NCI-H1048 (cell line): ENCODE data around the gene SH3BP5L.

Experiments
- DNase-seq: peaks from one replicate; lab custom pipeline; 2025; lab: John Stamatoyannopoulos, UW

SH3BP5L gene

GRCh38 chr1:248825573-248825908, 174 bp downstream of the SH3BP5L start:
- DNase-seq: no peak

DNA sequence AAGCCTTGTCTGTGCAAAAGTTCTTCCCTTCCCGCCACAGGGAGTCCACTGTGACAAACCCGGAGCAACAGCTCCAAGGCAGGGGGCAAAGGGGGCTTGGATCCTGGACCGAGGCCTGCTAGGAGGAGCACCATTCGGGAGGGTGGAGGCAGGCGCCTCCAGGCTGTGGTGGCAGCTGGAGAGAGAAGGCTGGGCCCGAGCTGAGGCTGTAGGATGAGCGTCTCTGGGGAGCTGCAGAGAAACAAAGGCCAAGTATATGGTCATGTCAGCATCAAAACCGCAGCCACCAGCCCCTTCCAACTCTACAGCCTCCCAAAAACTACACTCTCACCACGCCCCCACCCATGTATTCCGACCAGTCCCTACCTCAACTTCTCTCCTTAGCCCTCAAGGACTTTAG, 579 bp downstream of the SH3BP5L start:
- no peak for DNase-seq

GRCh38 chr1:248824701-248825100, 1.0 kb downstream of the SH3BP5L start:
- DNase-seq: no peak

- no peak for DNase-seq
Observed at GRCh38 chr1:248824301-248824700, 1.4 kb downstream of the SH3BP5L start.

GRCh38 chr1:248823517-248824001, 2.2 kb downstream of the SH3BP5L start:
- DNase-seq: no peak

- DNase-seq: no peak
Observed at GRCh38 chr1:248822148-248823032, 3.3 kb downstream of the SH3BP5L start.

- DNase-seq: no peak
Observed at GRCh38 chr1:248821641-248822040, 4.1 kb downstream of the SH3BP5L start.

GRCh38 chr1:248821101-248821500, 4.6 kb downstream of the SH3BP5L start:
- DNase-seq: no peak

- DNase-seq: no peak
Observed at GRCh38 chr1:248820041-248820585, 5.6 kb downstream of the SH3BP5L start.

- DNase-seq: no peak
Observed at GRCh38 chr1:248818505-248819374, 7.0 kb downstream of the SH3BP5L start.

- no peak for DNase-seq
Observed at GRCh38 chr1:248817065-248817464, 8.7 kb downstream of the SH3BP5L start.

DNA sequence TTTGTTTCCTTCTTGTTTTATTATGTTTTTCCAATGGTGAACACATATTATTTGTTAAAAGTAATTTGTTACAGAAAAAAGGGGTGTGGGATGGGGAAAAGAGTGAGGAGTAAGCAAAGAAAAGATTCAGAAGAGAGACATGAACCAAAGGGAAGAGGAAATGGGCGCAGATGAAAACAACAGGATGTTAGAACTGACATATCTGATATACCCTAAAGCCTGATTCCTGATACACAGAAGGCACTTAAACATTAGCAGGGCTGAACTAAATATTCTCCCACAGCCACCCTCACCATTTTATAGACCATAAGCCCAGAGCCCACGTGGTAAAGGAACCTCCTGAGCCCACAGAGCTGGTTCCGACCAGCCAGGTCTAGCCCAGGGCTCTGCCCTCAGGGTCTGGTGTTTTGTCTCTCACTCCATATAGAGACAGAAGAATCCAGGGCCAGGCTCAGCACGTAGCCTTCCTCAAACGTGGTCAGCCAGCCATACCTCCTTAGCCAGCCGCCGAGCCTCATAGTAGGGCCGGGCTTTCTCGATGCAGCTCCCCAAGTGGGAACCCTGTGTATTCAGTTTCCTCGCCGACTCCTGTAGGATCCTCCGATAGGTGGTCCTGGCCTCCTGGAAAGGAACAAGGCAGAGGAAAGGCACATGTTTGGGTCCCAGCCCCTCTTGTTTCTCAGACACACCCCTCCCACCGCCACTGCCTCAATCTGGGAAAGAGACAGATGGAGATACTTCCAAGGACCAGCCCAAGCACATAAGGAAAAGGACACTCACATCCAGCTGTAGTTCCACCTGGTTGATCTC, 9.5 kb downstream of the SH3BP5L start:
- DNase-seq: no peak

DNA sequence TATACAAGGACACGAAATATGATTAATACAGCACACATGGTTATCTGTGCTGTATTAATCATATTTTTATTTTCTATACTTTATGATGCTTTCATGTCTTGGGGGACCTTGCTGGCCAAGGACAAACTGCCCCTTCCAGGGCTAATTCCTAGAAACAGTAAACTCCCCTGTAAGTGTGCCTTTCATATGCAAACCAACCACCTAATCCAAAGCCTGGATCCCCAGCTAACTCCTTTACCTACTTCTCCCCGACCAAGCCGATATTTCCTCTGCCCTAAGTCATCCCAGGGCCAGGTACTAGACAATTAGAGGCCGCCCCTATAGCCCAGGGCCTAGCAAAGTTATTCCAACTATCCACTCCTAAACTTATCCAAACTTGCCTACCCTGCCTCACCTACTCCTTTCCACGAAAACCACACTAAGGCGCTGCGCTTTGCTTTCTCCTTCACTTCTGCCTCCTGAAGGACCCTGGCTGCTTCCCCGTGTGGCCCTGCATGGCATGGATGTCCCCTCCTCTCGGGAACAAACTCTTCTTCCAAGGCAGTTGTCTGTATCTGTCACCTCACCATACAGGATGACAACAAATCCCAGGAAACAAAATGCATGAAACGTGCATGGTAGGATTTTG, 10.2 kb downstream of the SH3BP5L start:
- DNase-seq: no peak

DNA sequence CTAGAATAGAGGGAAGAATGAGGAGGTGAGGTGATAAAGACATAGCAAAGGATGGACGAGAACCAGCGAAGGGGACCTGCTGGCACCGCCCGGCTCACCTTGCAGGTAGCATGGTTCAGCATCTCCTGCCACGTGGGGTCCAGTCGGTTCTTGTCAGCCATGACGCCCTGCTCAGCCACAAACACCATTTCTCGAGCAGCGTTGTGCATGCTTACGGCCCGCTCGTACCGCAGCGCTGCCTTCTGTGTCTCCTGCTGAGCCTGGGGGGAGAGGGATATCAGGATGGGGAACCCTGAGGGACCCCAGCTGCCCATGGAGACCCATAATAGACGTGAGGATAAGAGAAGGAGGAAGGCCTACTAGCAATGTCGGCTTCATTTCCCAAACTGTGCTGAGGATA, 11.4 kb downstream of the SH3BP5L start:
- DNase-seq: no peak

DNA sequence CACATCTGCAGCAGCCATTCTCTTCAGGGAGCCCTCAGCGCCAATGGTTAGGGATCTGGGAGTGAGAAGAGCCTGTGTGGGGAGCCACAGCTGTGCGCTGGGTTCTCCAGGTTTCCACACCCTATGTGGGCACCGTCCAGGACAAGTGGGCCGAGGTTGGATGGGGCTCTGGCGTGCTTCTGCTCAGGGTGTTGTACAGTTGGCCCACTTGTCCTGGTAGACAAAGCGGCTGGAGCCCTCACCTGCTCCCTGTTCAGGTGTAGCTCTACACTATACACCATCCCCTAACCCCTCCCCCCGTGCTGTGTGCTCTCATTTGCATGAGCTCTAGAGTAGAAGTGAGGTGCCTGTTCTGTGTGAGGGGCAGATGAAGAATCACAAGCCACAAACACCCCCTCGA, 12.2 kb downstream of the SH3BP5L start:
- DNase-seq: no peak

DNA sequence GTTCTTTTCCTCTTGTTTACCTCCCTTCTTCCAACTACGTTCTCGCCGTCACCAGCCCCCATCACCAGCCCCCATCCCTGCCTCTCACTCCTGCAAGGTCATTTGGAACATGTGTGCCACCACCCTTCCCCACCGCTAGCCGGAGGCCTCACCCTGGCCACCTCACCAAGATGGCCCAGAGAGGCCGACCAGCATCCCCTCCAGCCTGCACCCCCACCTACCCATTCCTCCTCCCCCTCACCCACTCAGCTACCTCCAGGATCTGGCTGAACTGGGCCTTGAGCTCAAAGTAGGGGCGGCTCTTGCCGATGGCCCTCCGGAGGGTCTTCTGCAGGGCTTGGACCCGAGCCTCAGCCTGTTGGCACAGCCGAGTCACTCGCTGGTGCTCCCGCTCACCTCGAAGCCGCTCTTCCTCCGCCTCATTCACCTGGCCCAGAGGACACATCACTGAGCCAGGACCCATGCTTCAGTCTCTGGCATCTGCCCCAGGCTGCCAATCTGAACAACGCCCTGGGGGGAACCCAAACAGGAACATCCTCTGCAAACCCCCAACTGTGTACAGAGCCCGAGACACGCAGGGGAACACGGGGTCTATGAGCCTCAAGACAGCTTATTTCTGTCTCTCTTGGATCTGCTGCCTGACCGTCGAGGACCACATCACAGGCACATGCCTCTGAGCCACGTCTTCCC, 12.8 kb downstream of the SH3BP5L start:
- no peak for DNase-seq

GRCh38 chr1:248811514-248812490, 13.9 kb downstream of the SH3BP5L start:
- no peak for DNase-seq

GRCh38 chr1:248810727-248811513, 14.8 kb downstream of the SH3BP5L start:
- DNase-seq: no peak
